Hepatocyte (in vitro differentiated cells): ENCODE results near the gene NUDT19. TPM values are rescaled to one million over a fixed set of nuclear protein-coding genes. Genes with fewer than 3 reads are reported as not detected.
"Not testable (repeated sequence)": the region's sequence is repeated elsewhere in the genome, so short reads cannot be mapped to it uniquely, and the experiment has no call there.

Experiments
- DNase-seq: peaks from one replicate; pipeline ENCODE4 v3.0.0-alpha.2; 2016; ENCODE audit warnings: low spot score
- H2AFZ ChIP-seq: fragments of 200-600 bp; sonication (generic); 2 replicates; pipeline ENCODE4 v1.6.0; 2016; ENCODE audit warnings: antibody characterized with exemption, mild to moderate bottlenecking
- H3K27ac ChIP-seq: fragments of 200-600 bp; sonication (generic); 2 replicates; pipeline ENCODE4 v1.5.1; 2016; ENCODE audit warnings: mild to moderate bottlenecking
- H3K27me3 ChIP-seq: fragments of 200-600 bp; sonication (generic); 2 replicates; pipeline ENCODE4 v1.6.1; 2016
- H3K36me3 ChIP-seq: fragments of 200-600 bp; sonication (generic); replicated peaks from 2 replicates; pipeline ENCODE4 v1.5.1; 2016; ENCODE audit warnings: low read depth; ENCODE audit not compliant: insufficient read depth
- H3K4me1 ChIP-seq: fragments of 200-600 bp; sonication (generic); 2 replicates; pipeline ENCODE4 v1.5.1; 2016; ENCODE audit warnings: mild to moderate bottlenecking, moderate library complexity; ENCODE audit not compliant: insufficient read depth
- H3K4me2 ChIP-seq: fragments of 200-600 bp; sonication (generic); 2 replicates; pipeline ENCODE4 v1.6.0; 2016
- H3K4me3 ChIP-seq: fragments of 200-600 bp; sonication (generic); 2 replicates; pipeline ENCODE4 v1.5.1; 2016; ENCODE audit warnings: mild to moderate bottlenecking
- H3K79me2 ChIP-seq: fragments of 200-600 bp; sonication (generic); 2 replicates; pipeline ENCODE4 v1.6.0; 2017; ENCODE audit warnings: mild to moderate bottlenecking
- H3K9me2 ChIP-seq: fragments of 200-600 bp; sonication (generic); replicated peaks from 2 replicates; pipeline ENCODE4 v1.6.0; 2017; ENCODE audit warnings: mild to moderate bottlenecking; ENCODE audit not compliant: insufficient read depth
- H3K9me3 ChIP-seq: fragments of 200-600 bp; sonication (generic); 2 replicates; pipeline ENCODE4 v1.5.1; 2016; ENCODE audit warnings: low read depth, mild to moderate bottlenecking
- H4K20me1 ChIP-seq: fragments of 200-600 bp; sonication (generic); 2 replicates; pipeline ENCODE4 v1.6.0; 2016; ENCODE audit warnings: mild to moderate bottlenecking; ENCODE audit not compliant: insufficient read depth, poor library complexity, severe bottlenecking
- CTCF ChIP-seq: fragments of 200-600 bp; sonication (generic); IDR thresholded peaks from 2 replicates; pipeline ENCODE4 v1.5.1; 2016; ENCODE audit warnings: antibody characterized with exemption, mild to moderate bottlenecking; ENCODE audit not compliant: poor library complexity
- EZH2 ChIP-seq: fragments of 200-600 bp; sonication (generic); IDR thresholded peaks from 2 replicates; pipeline ENCODE4 v1.6.1; 2016; ENCODE audit warnings: antibody characterized with exemption, mild to moderate bottlenecking, borderline replicate concordance
- EZH2phosphoT487 ChIP-seq: fragments of 200-600 bp; sonication (generic); IDR thresholded peaks from one replicate; pipeline ENCODE4 v1.6.1; 2018; ENCODE audit warnings: antibody characterized with exemption, mild to moderate bottlenecking, low read depth, moderate library complexity; ENCODE audit not compliant: unreplicated experiment, severe bottlenecking
- WGBS: methylation state at CpG from one replicate; pipeline ENCODE4 v1.1.6; 2016; ENCODE audit warnings: low lambda C conversion rate; ENCODE audit errors: missing lambda C conversion rate; 5-methylcytosine and 5-hydroxymethylcytosine counted together
- polyA plus RNA-seq: library from polyadenylated mRNA; unstranded; fragments of >200 nt; fragmentation: Nextera tagmentation; extraction: Ambion mirVana; gene quantifications from 2 replicates; pipeline ENCODE4 v1.2.1, GENCODE V29; 2016
- total RNA-seq: library from RNA; depleted of rRNA; stranded (reverse); fragments of >200 nt; gene quantifications from 2 replicates; pipeline ENCODE4 v1.2.3, GENCODE V29; 2014

NUDT19 gene
- total and polyA plus RNA-seq, 2 experiments from 2014 or later, result 3.8 to 7.6 TPM

DNA sequence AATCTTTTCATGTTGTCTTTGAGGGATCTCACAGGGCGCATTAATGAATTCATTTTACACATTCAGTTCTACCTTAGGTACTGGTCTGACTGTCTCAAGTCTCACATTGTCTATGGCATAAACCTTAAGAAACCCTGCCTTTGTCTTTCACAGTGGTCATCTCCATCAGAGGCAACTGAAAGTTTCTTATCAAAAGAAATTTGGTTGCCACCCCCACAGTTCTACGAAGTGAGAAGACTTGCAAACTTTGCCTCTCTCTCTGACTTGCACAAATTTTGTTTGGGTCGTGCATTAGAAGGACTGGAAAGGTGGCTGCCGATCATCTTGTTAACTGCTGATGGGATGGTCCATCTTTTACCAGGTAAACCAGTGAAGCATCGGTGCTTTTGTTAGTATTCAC lies 17.4 kb downstream of the NUDT19 start:
- 92% methylated on average over 5 of the region's 5 CpGs for WGBS
- Histone ChIP-seq H2AFZ (no peak overlapping the region), H3K4me2 (no peak overlapping the region), H3K9me2 (no peaks in the 10 kb centered on the region), H3K79me2 (peaks cover 48% of the 10 kb centered on the region), H3K4me1 (no peaks in the 10 kb centered on the region), H3K4me3 (no peak overlapping the region), H3K27me3 (no peaks in the 10 kb centered on the region), H4K20me1 (no peaks in the 10 kb centered on the region), H3K9me3 (peaks cover 2% of the 10 kb centered on the region), H3K36me3 (no peaks in the 10 kb centered on the region), H3K27ac (no peak overlapping the region)
- no peak for DNase-seq
- TF ChIP-seq EZH2phosphoT487 (no peak), EZH2 (no peak), CTCF (no peak)

- no peaks in the 10 kb centered on the region for H3K9me3 ChIP-seq
- no peaks in the 10 kb centered on the region for H3K4me1 ChIP-seq
- H3K27me3 ChIP-seq, result no peaks in the 10 kb centered on the region
- no peak overlapping the region for H3K4me3 ChIP-seq
- no peak for TF ChIP-seq CTCF
- TF ChIP-seq EZH2, result no peak
- no peak for TF ChIP-seq EZH2phosphoT487
- peaks cover 21% of the 10 kb centered on the region for H3K79me2 ChIP-seq
- H2AFZ ChIP-seq, result no peak overlapping the region
- no peaks in the 10 kb centered on the region for H3K9me2 ChIP-seq
- DNase-seq, result no peak
- no peak overlapping the region for H3K4me2 ChIP-seq
- 84% methylated on average over 6 of the region's 6 CpGs for WGBS
- H4K20me1 ChIP-seq, result no peaks in the 10 kb centered on the region
- no peaks in the 10 kb centered on the region for H3K36me3 ChIP-seq
- no peak overlapping the region for H3K27ac ChIP-seq
Observed at GRCh38 chr19:32711747-32712146, 20.1 kb downstream of the NUDT19 start.

DNA sequence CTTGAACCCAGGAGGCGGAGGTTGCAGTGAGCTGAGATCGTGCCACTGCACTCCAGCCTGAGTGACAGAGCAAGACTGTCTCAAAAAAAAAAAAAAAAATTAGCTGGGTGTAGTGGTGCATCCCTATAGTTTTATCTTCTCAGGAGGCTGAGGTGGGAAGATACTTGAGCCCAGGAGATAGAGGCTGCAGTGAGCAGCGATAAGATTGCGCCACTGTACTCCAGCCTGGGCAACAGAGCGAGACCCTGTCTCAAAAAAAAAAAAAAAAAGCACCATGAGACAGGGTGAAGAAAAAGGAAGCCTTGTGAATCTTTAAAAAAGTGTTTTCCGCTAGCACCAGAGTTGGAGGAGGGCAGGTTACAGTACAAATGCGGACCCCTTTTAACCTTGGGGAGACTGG lies 24.6 kb downstream of the NUDT19 start:
- not testable (repeated sequence) for H3K4me2 ChIP-seq, H4K20me1 ChIP-seq, H3K79me2 ChIP-seq, H3K9me2 ChIP-seq, H3K27ac ChIP-seq, H3K36me3 ChIP-seq, H2AFZ ChIP-seq, DNase-seq, H3K27me3 ChIP-seq, H3K4me1 ChIP-seq, H3K9me3 ChIP-seq, H3K4me3 ChIP-seq
- 97% methylated on average over 7 of the region's 7 CpGs for WGBS

GRCh38 chr19:32717496-32717895 lies 25.9 kb downstream of the NUDT19 start:
- no peaks in the 10 kb centered on the region for H3K36me3 ChIP-seq
- no peaks in the 10 kb centered on the region for H3K9me2 ChIP-seq
- no peaks in the 10 kb centered on the region for H3K9me3 ChIP-seq
- no peaks in the 10 kb centered on the region for H3K4me1 ChIP-seq
- 96% methylated on average over 5 of the region's 5 CpGs for WGBS
- H3K4me2 ChIP-seq, result no peak overlapping the region
- no peak overlapping the region for H3K4me3 ChIP-seq
- no peak overlapping the region for H3K27ac ChIP-seq
- TF ChIP-seq EZH2 (no peak), EZH2phosphoT487 (no peak), CTCF (no peak)
- H3K79me2 ChIP-seq, result no peaks in the 10 kb centered on the region
- no peaks in the 10 kb centered on the region for H3K27me3 ChIP-seq
- no peak for DNase-seq
- no peak overlapping the region for H2AFZ ChIP-seq
- no peaks in the 10 kb centered on the region for H4K20me1 ChIP-seq
